Parathyroid adenoma (tissue), 2 donors: ENCODE results near the gene CAMTA1.

Source experiments
- H2AFZ ChIP-seq: fragments of 300-600 bp; sonication (generic); one replicate; pipeline ENCODE4 v1.7.0; 2017; ENCODE audit warnings: antibody characterized with exemption, mild to moderate bottlenecking
- H3K27ac ChIP-seq: fragments of 300-600 bp; sonication (generic); one replicate; pipeline ENCODE4 v1.7.0; 2017
- H3K27me3 ChIP-seq: fragments of 300-600 bp; sonication (generic); one replicate; pipeline ENCODE4 v1.7.0; 2017; ENCODE audit warnings: low read length; ENCODE audit not compliant: control insufficient read depth, insufficient read depth
- H3K36me3 ChIP-seq: fragments of 300-600 bp; sonication (generic); one replicate; pipeline ENCODE4 v1.7.0; 2017; ENCODE audit warnings: low read length; ENCODE audit not compliant: control insufficient read depth, insufficient read depth
- H3K4me1 ChIP-seq: fragments of 300-600 bp; sonication (generic); one replicate; pipeline ENCODE4 v1.7.0; 2017; ENCODE audit warnings: control low read depth
- H3K4me2 ChIP-seq: fragments of 300-600 bp; sonication (generic); one replicate; pipeline ENCODE4 v1.7.0; 2017; ENCODE audit warnings: low read length
- H3K4me3 ChIP-seq: fragments of 300-600 bp; sonication (generic); one replicate; pipeline ENCODE4 v1.7.0; 2017; ENCODE audit warnings: low read depth, low read length
- H3K79me2 ChIP-seq: fragments of 300-600 bp; sonication (generic); one replicate; pipeline ENCODE4 v1.7.0; 2017; ENCODE audit warnings: control low read depth
- H3K9ac ChIP-seq: fragments of 300-600 bp; sonication (generic); one replicate; pipeline ENCODE4 v1.7.0; 2017; ENCODE audit warnings: mild to moderate bottlenecking
- H3K9me3 ChIP-seq: fragments of 300-600 bp; sonication (generic); one replicate; pipeline ENCODE4 v1.7.0; 2017; ENCODE audit warnings: low read length; ENCODE audit not compliant: control insufficient read depth
- TF ChIP-seq, protein P1 (sequence below): fragments of 300-600 bp; sonication (generic); IDR thresholded peaks from one replicate; pipeline ENCODE4 v1.7.0; 2017; ENCODE audit warnings: antibody characterized with exemption, mild to moderate bottlenecking
- donor health status: primary hyperparathyroidism.

The CAMTA1 gene

DNA sequence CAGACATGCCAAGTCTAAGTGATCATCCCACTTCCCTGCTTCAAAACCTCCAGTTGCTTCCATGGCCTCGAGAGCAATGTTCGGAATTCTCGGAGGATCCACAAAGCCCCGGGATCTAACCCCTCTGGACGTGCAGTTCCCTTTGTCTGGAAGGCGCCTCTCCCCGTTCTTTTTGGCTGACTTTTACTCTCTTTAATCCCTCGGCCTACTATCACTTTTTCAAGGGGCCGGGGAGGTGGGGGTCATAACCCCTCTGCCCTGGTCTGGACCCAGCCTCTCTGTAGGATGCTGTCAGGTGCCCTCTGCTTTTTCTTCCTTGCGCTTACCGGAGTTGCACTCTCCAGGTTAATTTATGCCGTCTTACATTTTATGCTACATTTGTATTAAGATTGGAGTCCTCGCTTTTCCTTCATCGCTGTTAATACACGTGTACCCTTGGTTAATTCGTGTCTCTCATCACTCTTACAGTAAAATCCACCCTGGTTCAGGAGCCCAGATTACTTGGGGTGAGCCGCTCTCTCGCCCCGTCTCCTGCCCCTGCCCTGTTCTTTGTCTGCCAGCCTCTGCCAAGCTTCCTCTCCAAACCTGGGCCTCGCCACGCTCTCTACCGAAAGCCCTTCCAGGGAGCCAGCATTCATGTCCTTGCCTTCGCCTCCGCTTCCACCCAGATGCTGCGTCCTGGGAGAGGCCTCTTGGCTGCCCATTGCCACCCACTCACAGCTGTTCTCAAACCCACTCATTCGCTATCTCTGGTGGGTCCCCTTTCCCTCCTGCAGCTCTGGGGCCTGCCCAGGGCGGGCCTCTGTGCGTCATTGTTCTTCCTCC, 448.6 kb downstream of the CAMTA1 start:
- Histone ChIP-seq H3K27me3 (no peaks in the 10 kb centered on the region), H2AFZ (no peak overlapping the region), H3K27ac (no peak overlapping the region), H3K4me3 (no peak overlapping the region), H3K36me3 (no peaks in the 10 kb centered on the region), H3K4me1 (no peaks in the 10 kb centered on the region), H3K4me2 (no peak overlapping the region), H3K9ac (no peak overlapping the region), H3K9me3 (no peaks in the 10 kb centered on the region), H3K79me2 (no peaks in the 10 kb centered on the region)
- TF ChIP-seq, protein P1, sequence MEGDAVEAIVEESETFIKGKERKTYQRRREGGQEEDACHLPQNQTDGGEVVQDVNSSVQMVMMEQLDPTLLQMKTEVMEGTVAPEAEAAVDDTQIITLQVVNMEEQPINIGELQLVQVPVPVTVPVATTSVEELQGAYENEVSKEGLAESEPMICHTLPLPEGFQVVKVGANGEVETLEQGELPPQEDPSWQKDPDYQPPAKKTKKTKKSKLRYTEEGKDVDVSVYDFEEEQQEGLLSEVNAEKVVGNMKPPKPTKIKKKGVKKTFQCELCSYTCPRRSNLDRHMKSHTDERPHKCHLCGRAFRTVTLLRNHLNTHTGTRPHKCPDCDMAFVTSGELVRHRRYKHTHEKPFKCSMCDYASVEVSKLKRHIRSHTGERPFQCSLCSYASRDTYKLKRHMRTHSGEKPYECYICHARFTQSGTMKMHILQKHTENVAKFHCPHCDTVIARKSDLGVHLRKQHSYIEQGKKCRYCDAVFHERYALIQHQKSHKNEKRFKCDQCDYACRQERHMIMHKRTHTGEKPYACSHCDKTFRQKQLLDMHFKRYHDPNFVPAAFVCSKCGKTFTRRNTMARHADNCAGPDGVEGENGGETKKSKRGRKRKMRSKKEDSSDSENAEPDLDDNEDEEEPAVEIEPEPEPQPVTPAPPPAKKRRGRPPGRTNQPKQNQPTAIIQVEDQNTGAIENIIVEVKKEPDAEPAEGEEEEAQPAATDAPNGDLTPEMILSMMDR: no peak

DNA sequence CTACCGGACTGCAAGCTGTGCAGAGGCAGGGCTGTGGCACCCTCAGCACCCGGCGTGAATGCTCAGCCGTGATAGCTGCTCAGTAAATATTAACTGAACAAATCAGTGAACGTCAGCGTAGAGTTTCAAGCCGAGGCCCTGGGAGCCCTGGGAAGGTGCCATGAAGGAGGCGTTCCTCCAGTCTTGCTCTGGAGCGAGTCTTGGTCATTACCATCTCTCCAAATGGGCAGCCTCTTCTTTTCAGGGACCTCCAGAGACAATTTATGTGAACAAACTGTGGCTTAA, 449.2 kb downstream of the CAMTA1 start:
- Histone ChIP-seq H3K4me1 (no peaks in the 10 kb centered on the region), H3K9ac (no peak overlapping the region), H2AFZ (no peak overlapping the region), H3K79me2 (no peaks in the 10 kb centered on the region), H3K4me2 (no peak overlapping the region), H3K27me3 (no peaks in the 10 kb centered on the region), H3K36me3 (no peaks in the 10 kb centered on the region), H3K9me3 (no peaks in the 10 kb centered on the region), H3K27ac (no peak overlapping the region), H3K4me3 (no peak overlapping the region)
- TF ChIP-seq, protein P1: no peak

DNA sequence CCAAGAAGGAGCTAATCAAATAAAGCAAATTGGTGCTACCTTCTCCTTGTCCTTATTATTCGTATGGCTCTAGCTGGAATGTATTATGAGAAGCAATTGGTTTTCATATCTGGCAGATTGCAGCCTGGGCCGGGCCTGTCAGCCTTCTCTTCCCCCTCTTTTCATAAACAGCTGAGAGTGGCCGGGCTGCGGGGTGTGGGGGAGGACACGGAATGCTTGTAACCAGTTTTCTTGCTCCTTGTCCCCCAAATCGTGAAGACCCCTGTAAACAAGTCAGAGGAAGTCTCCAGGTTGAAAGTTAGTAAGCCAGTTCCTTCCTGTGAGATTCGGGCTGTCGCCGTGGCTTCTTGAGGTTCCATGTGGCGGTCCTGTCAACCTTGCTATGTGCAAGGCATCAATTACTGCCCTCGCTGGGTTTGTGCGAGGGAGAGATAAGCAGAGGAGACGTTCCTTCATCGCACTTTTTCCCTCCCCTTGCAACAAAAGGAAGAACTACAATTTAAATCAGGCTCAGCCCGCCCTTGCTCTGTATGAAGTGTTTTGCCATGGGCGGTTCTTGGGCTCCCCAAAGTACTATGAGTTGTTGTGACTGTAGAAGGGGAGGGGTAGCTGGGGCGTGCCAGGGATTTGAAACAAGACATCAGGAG, 450.7 kb downstream of the CAMTA1 start:
- TF ChIP-seq, protein P1: no peak
- H3K27ac ChIP-seq: no peak overlapping the region

DNA sequence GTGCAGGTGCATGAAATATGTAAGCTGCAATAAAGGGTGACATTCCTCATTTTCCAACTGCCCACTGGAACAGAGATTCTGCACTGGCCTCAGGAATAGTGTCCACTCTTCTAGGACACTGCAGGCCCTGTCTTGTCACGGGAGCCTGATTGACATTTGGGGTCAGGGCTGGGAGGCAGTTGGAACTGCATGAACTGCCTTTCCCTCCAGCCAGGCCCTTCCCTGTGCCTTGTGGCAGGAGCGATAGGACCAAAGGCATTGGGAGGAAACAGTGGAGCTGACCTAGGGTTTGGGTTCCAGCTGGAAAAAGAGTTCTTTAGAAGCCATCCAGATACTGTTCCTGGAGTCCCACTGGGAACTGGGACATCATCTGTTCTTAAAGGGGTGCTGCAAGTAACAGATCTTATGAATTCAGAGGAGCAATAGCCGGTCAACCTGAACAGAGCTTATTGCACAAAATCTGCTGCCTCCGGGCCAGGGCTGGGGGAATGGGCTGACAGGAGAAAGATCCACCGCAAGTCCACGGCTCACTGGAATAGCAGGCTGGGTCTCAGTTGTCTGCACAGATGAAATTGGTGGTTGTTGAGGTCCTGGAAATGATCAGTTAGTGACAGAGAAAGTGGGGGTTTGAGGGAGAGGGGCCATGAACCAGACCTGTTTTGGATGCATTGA, 451.7 kb downstream of the CAMTA1 start:
- TF ChIP-seq, protein P1: no peak
- Histone ChIP-seq H3K79me2 (no peaks in the 10 kb centered on the region), H3K4me2 (no peak overlapping the region), H3K4me1 (no peaks in the 10 kb centered on the region), H3K27ac (no peak overlapping the region), H3K27me3 (no peaks in the 10 kb centered on the region), H3K4me3 (no peak overlapping the region), H3K36me3 (no peaks in the 10 kb centered on the region), H3K9me3 (no peaks in the 10 kb centered on the region), H3K9ac (no peak overlapping the region), H2AFZ (no peak overlapping the region)

More for the DNA sequence above, 450.7 kb downstream of the CAMTA1 start:
- H3K4me1 ChIP-seq: no peaks in the 10 kb centered on the region
- no peak overlapping the region for H3K4me3 ChIP-seq
- H3K4me2 ChIP-seq: no peak overlapping the region
- no peaks in the 10 kb centered on the region for H3K36me3 ChIP-seq
- H3K9me3 ChIP-seq: no peaks in the 10 kb centered on the region
- no peak overlapping the region for H3K9ac ChIP-seq
- no peak overlapping the region for H2AFZ ChIP-seq
- no peaks in the 10 kb centered on the region for H3K79me2 ChIP-seq
- no peaks in the 10 kb centered on the region for H3K27me3 ChIP-seq
